Cardiac muscle cell (in vitro differentiated cells and primary cell): ENCODE measurements around the gene NTF3. TPM values are rescaled to one million over a fixed set of nuclear protein-coding genes. Genes with fewer than 3 reads are reported as not detected.

Experiments
- DNase-seq, 2 donors: peaks; one replicate each; pipeline versions ENCODE4 v3.0.0 to v3.0.0-alpha.2; 2010 to 2017; ENCODE audit warnings: low read depth in 1 of 2, low spot score in 1 of 2
- H3K27ac ChIP-seq: fragments of 200-600 bp; sonication (generic); 2 replicates; pipeline ENCODE4 v1.5.1; 2016
- H3K27me3 ChIP-seq: fragments of 200-600 bp; sonication (generic); 2 replicates; pipeline ENCODE4 v1.6.0; 2016; ENCODE audit warnings: control low read depth
- H3K36me3 ChIP-seq: fragments of 200-600 bp; sonication (generic); 2 replicates; pipeline ENCODE4 v1.5.1; 2016; ENCODE audit warnings: control low read depth
- H3K4me1 ChIP-seq: fragments of 200-600 bp; sonication (generic); 2 replicates; pipeline ENCODE4 v1.8.1; 2017; ENCODE audit warnings: low read depth, mild to moderate bottlenecking, mixed run types
- H3K4me3 ChIP-seq: fragments of 200-600 bp; sonication (generic); 2 replicates; pipeline ENCODE4 v1.5.1; 2016; ENCODE audit warnings: mild to moderate bottlenecking
- H3K9me3 ChIP-seq: fragments of 200-600 bp; sonication (generic); 2 replicates; pipeline ENCODE4 v1.5.1; 2017; ENCODE audit warnings: low read depth, mild to moderate bottlenecking, control low read depth
- polyA plus RNA-seq: library from polyadenylated mRNA; unstranded; fragments of >200 nt; fragmentation: Nextera tagmentation; extraction: Ambion mirVana; gene quantifications from 2 replicates; pipeline ENCODE4 v1.2.1, GENCODE V29; 2016
- total RNA-seq: library from RNA; depleted of rRNA; stranded (reverse); fragments of >200 nt; gene quantifications from 2 replicates; pipeline ENCODE4 v1.2.3, GENCODE V29; 2016
- TF ChIP-seq, protein P1 (sequence below): IDR thresholded peaks from 2 replicates; pipeline ENCODE4 v1.5.1; 2012; ENCODE audit warnings: low read depth, mild to moderate bottlenecking, low read length

NTF3 gene
- total and polyA plus RNA-seq, 2 experiments from 2014 or later, result 3.9 to 4.7 TPM

DNA sequence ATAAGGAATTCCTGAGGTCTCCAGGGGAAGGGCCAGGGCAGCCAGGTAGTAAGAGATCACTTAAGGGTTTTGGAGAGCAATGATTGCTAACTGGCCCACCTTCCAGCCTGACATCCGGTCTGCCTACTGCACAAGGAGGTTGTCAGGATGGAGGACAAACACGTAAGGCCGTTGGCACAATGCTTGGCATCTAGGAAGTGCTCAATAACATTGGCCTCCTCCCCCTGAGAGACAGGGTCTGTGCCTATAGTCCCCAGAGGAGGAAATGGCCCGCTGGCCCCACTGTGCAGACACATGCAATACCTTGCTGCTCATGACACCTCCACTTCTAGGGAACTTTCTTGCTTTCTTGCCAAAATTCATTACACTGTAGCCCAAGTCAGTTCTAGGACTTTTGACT lies 73.2 kb downstream of the NTF3 start:
- H3K4me1 ChIP-seq, result no peaks in the 10 kb centered on the region
- H3K27me3 ChIP-seq, result no peaks in the 10 kb centered on the region
- H3K27ac ChIP-seq, result no peak overlapping the region
- H3K9me3 ChIP-seq, result no peaks in the 10 kb centered on the region
- no peak overlapping the region for H3K4me3 ChIP-seq
- no peaks in the 10 kb centered on the region for H3K36me3 ChIP-seq
- TF ChIP-seq, protein P1, sequence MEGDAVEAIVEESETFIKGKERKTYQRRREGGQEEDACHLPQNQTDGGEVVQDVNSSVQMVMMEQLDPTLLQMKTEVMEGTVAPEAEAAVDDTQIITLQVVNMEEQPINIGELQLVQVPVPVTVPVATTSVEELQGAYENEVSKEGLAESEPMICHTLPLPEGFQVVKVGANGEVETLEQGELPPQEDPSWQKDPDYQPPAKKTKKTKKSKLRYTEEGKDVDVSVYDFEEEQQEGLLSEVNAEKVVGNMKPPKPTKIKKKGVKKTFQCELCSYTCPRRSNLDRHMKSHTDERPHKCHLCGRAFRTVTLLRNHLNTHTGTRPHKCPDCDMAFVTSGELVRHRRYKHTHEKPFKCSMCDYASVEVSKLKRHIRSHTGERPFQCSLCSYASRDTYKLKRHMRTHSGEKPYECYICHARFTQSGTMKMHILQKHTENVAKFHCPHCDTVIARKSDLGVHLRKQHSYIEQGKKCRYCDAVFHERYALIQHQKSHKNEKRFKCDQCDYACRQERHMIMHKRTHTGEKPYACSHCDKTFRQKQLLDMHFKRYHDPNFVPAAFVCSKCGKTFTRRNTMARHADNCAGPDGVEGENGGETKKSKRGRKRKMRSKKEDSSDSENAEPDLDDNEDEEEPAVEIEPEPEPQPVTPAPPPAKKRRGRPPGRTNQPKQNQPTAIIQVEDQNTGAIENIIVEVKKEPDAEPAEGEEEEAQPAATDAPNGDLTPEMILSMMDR, result no peak
- no peak for DNase-seq

DNA sequence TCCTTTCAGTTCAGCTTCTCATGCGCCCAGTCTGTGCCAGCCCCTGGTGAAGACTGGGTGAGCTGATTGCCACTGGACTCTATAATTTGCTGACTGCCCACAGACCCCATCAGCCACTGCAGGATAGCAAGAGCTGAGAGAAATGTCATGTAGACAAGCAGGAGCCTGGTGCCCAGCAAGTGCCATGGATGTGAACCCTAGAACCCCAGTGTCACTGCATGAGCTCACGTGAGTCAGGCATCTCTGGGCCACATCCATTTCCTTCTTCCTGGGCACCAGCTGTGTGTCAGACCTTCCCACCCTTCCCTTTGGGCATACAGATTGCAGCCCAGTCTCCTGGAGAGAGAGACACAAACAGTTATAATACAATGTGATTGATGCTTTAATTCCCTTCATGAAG lies 73.8 kb downstream of the NTF3 start:
- Histone ChIP-seq H3K27ac (no peak overlapping the region), H3K4me1 (no peaks in the 10 kb centered on the region), H3K27me3 (no peaks in the 10 kb centered on the region), H3K36me3 (no peaks in the 10 kb centered on the region), H3K9me3 (no peaks in the 10 kb centered on the region), H3K4me3 (no peak overlapping the region)
- TF ChIP-seq, protein P1, result no peak
- DNase-seq, result no peak

- H3K4me1 ChIP-seq, result no peaks in the 10 kb centered on the region
- H3K27ac ChIP-seq, result no peak overlapping the region
- DNase-seq, result no peak
- H3K9me3 ChIP-seq, result no peaks in the 10 kb centered on the region
- TF ChIP-seq, protein P1, result no peak
- H3K36me3 ChIP-seq, result no peaks in the 10 kb centered on the region
- no peaks in the 10 kb centered on the region for H3K27me3 ChIP-seq
- no peak overlapping the region for H3K4me3 ChIP-seq
These were observed 74.4 kb downstream of the NTF3 start for GRCh38 chr12:5506295-5506694.

DNA sequence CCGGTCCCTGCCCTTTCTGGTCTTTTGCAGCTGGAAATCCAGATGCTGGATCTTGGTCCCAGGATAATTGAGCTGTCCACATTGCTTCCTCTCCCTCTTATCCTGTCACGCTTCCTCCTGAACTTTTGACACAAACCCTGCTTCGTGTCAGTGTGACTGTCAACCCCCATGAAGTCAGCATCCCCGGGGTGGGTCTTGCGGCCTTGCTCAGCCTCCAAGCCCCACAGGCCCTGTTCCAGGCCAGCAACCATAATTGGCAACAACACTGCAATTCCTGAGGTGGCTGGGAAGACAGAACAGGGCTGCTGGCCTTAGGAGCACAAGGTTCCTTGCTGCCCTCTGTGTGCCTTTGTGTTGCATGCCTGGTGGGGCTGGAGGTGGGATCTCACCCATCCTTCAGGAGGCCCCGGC lies 74.9 kb downstream of the NTF3 start:
- H3K27ac ChIP-seq, result no peak overlapping the region
- H3K36me3 ChIP-seq, result no peaks in the 10 kb centered on the region
- H3K4me3 ChIP-seq, result no peak overlapping the region
- no peaks in the 10 kb centered on the region for H3K4me1 ChIP-seq
- DNase-seq, result no peak
- H3K27me3 ChIP-seq, result no peaks in the 10 kb centered on the region
- TF ChIP-seq, protein P1, result no peak
- no peaks in the 10 kb centered on the region for H3K9me3 ChIP-seq

GRCh38 chr12:5507401-5507935 lies 75.6 kb downstream of the NTF3 start:
- TF ChIP-seq, protein P1, result no peak
- no peaks in the 10 kb centered on the region for H3K4me1 ChIP-seq
- no peak overlapping the region for H3K27ac ChIP-seq
- H3K36me3 ChIP-seq, result no peaks in the 10 kb centered on the region
- H3K4me3 ChIP-seq, result no peak overlapping the region
- H3K9me3 ChIP-seq, result no peaks in the 10 kb centered on the region
- H3K27me3 ChIP-seq, result no peaks in the 10 kb centered on the region
- no peak for DNase-seq

DNA sequence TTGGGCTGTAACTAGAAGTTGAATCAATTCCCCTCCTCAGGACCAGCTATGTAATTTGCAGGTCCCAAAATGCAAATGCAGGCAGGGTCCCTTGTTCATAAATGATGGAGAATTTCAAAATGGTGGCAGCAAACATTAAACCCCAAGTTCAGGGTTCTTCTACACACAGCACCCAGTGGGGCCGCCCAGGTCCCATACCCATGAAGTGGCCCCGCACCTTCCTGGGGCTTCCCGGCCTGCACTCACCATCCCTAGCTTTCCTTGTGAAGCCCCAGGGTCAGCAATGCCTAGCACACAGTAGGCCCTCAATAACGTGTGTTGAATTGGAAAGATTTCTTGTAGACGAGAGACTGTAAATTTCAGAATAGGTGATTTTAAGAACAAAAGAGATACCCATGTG lies 76.0 kb downstream of the NTF3 start:
- Histone ChIP-seq H3K4me1 (no peaks in the 10 kb centered on the region), H3K36me3 (no peaks in the 10 kb centered on the region), H3K4me3 (no peak overlapping the region), H3K9me3 (no peaks in the 10 kb centered on the region), H3K27me3 (no peaks in the 10 kb centered on the region), H3K27ac (no peak overlapping the region)
- DNase-seq, result no peak
- TF ChIP-seq, protein P1, result no peak
